ENCODE data around the gene TTLL11.

GRCh38 chr9:121992571-121993212 is 100.4 kb downstream of the TTLL11 start:
- peak; percentile 88 for TF ChIP-seq CTCF (IDR thresholded peaks at IDR 0.05; ENCODE audit: low read depth, low read length, poor library complexity, severe bottlenecking)
- TF ChIP-seq EZH2phosphoT487 (IDR thresholded peaks at IDR 0.05; ENCODE audit: borderline replicate concordance, low read length) = no peak

Measured in DOHH2 (cell line).